H1 (cell line): ENCODE results near the gene ADAMTS14.

ENCODE experiments used
- BACH1 ChIP-seq: IDR thresholded peaks from 2 replicates; pipeline ENCODE4 v1.6.1; 2012; ENCODE audit warnings: low read length, improper control_type of control experiment
- CBX5 ChIP-seq: fragments of 300-800, 300-1000 bp; sonication (generic); IDR thresholded peaks from 2 replicates; pipeline ENCODE4 v1.7.1; 2016; ENCODE audit warnings: antibody characterized with exemption, low read length, low read depth
- CHD2 ChIP-seq: IDR thresholded peaks from 2 replicates; pipeline ENCODE4 v1.6.1; 2012; ENCODE audit warnings: low read length, improper control_type of control experiment
- EZH2 ChIP-seq: fragments of 200-600 bp; sonication (generic); IDR thresholded peaks from 2 replicates; pipeline ENCODE4 v1.7.1; 2012; ENCODE audit warnings: low read depth, mild to moderate bottlenecking, moderate library complexity, low read length, inconsistent platforms; ENCODE audit not compliant: severe bottlenecking
- KDM1A ChIP-seq: fragments of 200-600, 300-600 bp; sonication (generic); IDR thresholded peaks from 2 replicates; pipeline ENCODE4 v1.7.1; 2016; ENCODE audit warnings: mild to moderate bottlenecking, low read length, borderline replicate concordance
- MAFK ChIP-seq: IDR thresholded peaks from 2 replicates; pipeline ENCODE4 v1.6.1; 2012; ENCODE audit warnings: low read depth, mild to moderate bottlenecking, improper control_type of control experiment, low read length
- POLR2AphosphoS5 ChIP-seq: IDR thresholded peaks from 2 replicates; pipeline ENCODE4 v1.6.1; 2011; ENCODE audit warnings: low read depth, low read length
- SP4 ChIP-seq: IDR thresholded peaks from 2 replicates; pipeline ENCODE4 v1.6.1; 2012; ENCODE audit warnings: low read length, inconsistent platforms
- SUZ12 ChIP-seq: fragments of 200-600 bp; sonication (generic); IDR thresholded peaks from 2 replicates; pipeline ENCODE4 v1.6.1; 2012; ENCODE audit warnings: mild to moderate bottlenecking, inconsistent platforms, low read length, moderate library complexity, mixed read lengths
- ZNF274 ChIP-seq: IDR thresholded peaks from 2 replicates; pipeline ENCODE4 v1.7.0; 2012; ENCODE audit warnings: low read length, borderline replicate concordance; ENCODE audit errors: extremely low read depth
- TF ChIP-seq, protein P1 (sequence below), 3 experiments: IDR thresholded peaks; 1 replicate in 2 of 3; 2 replicates in 1 of 3; pipeline versions ENCODE4 v1.5.1 to v1.6.1; 2011; ENCODE audit warnings: low read length in 3 of 3, mild to moderate bottlenecking in 3 of 3, inconsistent platforms in 2 of 3, low read depth in 1 of 3, moderate library complexity in 1 of 3; ENCODE audit not compliant: insufficient read depth in 1 of 3; ENCODE audit errors: control extremely low read depth in 1 of 3
- TF ChIP-seq, protein P2 (sequence below): IDR thresholded peaks from 2 replicates; pipeline ENCODE4 v1.6.1; 2011; ENCODE audit warnings: low read depth, mild to moderate bottlenecking, low read length; ENCODE audit not compliant: insufficient read depth
- TF ChIP-seq, protein P3 (sequence below): IDR thresholded peaks from 2 replicates; pipeline ENCODE4 v1.6.1; 2012; ENCODE audit warnings: low read length, inconsistent platforms

DNA sequence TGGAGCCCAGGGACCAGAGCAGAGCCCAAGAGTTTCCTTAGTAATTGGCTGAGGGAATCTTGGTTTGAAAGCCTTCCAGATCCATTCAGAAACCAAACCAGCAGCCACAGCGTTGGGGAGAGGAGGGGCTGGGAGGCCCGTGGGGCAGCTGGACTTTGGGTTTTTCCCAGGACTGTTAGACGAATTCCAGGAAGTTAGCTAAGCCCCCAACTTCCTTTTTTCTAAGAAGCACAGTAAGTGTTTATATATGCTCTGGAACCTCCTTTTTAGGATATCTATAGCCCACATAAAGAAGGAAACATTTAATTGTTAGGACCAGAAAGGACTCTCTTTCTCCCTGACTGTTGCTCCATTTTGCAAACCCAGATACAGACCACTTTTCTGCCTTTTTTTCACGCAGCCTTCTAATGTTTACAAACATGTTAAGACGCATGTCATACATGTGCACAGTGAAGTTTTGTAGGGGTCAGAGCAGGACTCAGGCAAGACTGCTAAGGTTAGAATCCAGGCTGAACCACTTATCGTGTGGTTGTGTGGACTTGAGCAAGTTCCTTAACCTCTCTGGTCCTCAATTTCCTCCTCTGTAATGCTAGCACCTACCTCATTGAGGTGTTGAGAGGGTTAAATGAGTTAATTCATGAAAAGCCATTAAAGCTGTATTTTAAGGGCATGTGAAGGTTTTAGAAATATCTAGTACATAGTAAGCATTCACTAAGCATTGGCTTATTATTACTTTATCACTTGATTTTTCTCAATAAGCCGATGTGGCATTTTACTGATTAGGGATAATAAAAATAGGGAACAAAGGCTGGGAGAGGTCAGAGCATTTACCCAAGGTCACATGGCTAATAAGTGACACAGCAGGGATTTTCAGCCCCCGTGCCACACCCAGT lies 70.5 kb downstream of the ADAMTS14 start:
- TF ChIP-seq, protein P1, sequence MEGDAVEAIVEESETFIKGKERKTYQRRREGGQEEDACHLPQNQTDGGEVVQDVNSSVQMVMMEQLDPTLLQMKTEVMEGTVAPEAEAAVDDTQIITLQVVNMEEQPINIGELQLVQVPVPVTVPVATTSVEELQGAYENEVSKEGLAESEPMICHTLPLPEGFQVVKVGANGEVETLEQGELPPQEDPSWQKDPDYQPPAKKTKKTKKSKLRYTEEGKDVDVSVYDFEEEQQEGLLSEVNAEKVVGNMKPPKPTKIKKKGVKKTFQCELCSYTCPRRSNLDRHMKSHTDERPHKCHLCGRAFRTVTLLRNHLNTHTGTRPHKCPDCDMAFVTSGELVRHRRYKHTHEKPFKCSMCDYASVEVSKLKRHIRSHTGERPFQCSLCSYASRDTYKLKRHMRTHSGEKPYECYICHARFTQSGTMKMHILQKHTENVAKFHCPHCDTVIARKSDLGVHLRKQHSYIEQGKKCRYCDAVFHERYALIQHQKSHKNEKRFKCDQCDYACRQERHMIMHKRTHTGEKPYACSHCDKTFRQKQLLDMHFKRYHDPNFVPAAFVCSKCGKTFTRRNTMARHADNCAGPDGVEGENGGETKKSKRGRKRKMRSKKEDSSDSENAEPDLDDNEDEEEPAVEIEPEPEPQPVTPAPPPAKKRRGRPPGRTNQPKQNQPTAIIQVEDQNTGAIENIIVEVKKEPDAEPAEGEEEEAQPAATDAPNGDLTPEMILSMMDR (IDR thresholded peaks at IDR 0.05; ENCODE audit: control extremely low read depth in 1 of 3, insufficient read depth in 1 of 3, low read depth in 1 of 3, low read length in 3 of 3) = no peak
- no peak for TF ChIP-seq KDM1A
- TF ChIP-seq EZH2 = no peak
- TF ChIP-seq ZNF274 = no peak
- no peak for TF ChIP-seq CHD2
- TF ChIP-seq, protein P2, sequence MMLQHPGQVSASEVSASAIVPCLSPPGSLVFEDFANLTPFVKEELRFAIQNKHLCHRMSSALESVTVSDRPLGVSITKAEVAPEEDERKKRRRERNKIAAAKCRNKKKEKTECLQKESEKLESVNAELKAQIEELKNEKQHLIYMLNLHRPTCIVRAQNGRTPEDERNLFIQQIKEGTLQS = no peak
- no peak for TF ChIP-seq CBX5
- TF ChIP-seq SUZ12 = no peak
- TF ChIP-seq, protein P3, sequence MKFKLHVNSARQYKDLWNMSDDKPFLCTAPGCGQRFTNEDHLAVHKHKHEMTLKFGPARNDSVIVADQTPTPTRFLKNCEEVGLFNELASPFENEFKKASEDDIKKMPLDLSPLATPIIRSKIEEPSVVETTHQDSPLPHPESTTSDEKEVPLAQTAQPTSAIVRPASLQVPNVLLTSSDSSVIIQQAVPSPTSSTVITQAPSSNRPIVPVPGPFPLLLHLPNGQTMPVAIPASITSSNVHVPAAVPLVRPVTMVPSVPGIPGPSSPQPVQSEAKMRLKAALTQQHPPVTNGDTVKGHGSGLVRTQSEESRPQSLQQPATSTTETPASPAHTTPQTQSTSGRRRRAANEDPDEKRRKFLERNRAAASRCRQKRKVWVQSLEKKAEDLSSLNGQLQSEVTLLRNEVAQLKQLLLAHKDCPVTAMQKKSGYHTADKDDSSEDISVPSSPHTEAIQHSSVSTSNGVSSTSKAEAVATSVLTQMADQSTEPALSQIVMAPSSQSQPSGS = no peak
- TF ChIP-seq MAFK = no peak
- TF ChIP-seq SP4 = no peak
- TF ChIP-seq BACH1 = no peak
- no peak for TF ChIP-seq POLR2AphosphoS5
